HUES64 (cell line): ENCODE results near the gene SLC10A1.

Experiments used
- H3K27ac ChIP-seq: 2 replicates; pipeline ENCODE4 v1.7.0; 2013; ENCODE audit warnings: low read depth, low read length, inconsistent platforms
- H3K27me3 ChIP-seq: 2 replicates; pipeline ENCODE4 v1.6.1; 2013; ENCODE audit warnings: mild to moderate bottlenecking, low read length; ENCODE audit not compliant: insufficient read depth
- H3K36me3 ChIP-seq: 2 replicates; pipeline ENCODE4 v1.6.1; 2013; ENCODE audit warnings: mild to moderate bottlenecking, low read length; ENCODE audit not compliant: insufficient read depth
- H3K4me1 ChIP-seq: 2 replicates; pipeline ENCODE4 v1.6.1; 2013; ENCODE audit warnings: mild to moderate bottlenecking, low read length, moderate library complexity; ENCODE audit not compliant: insufficient read depth
- H3K4me3 ChIP-seq: 2 replicates; pipeline ENCODE4 v1.5.1; 2013; ENCODE audit warnings: mild to moderate bottlenecking, low read length, moderate library complexity
- H3K9ac ChIP-seq: 2 replicates; pipeline ENCODE4 v1.6.1; 2013; ENCODE audit warnings: mild to moderate bottlenecking, low read depth, low read length
- H3K9me3 ChIP-seq: 2 replicates; pipeline ENCODE4 v1.6.1; 2013; ENCODE audit warnings: low read depth, low read length; ENCODE audit not compliant: insufficient read depth
- WGBS: fragments of 150-250, 120-280 bp; methylation state at CpG from one replicate; pipeline ENCODE4 v1.1.7; 2013; ENCODE audit warnings: missing lambda C conversion rate; 5-methylcytosine and 5-hydroxymethylcytosine counted together

SLC10A1 gene

DNA sequence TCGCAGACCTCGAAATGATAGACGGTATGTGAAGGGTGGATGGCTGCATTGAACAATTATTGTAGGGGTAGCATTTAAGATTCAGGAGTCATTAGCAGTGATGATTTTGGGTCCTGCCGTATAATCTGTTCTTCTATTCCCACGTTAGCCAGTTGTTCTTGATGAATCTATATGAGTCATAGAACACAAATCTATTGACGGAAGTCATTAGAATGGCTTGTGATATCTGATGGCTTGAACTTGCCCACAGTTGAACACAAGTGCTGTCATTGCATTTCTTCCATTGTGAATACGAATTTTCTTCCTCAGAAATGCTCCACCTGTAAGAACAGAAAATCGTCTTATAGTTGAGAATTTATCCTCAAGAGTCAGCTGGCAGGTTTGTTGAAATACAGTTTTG lies 28.2 kb downstream of the SLC10A1 start:
- H3K27ac ChIP-seq, result no peak overlapping the region
- peaks cover 62% of the 10 kb centered on the region for H3K36me3 ChIP-seq
- H3K4me3 ChIP-seq, result peak overlapping the region; percentile 99; the same call in 1 of the 2 replicates
- H3K9me3 ChIP-seq, result no peaks in the 10 kb centered on the region
- 96% methylated on average over 8 of the region's 8 CpGs for WGBS
- H3K4me1 ChIP-seq, result peaks cover 9% of the 10 kb centered on the region; the same call in 1 of the 2 replicates
- H3K9ac ChIP-seq, result no peak overlapping the region
- H3K27me3 ChIP-seq, result peaks cover 2% of the 10 kb centered on the region; the same call in 1 of the 2 replicates

DNA sequence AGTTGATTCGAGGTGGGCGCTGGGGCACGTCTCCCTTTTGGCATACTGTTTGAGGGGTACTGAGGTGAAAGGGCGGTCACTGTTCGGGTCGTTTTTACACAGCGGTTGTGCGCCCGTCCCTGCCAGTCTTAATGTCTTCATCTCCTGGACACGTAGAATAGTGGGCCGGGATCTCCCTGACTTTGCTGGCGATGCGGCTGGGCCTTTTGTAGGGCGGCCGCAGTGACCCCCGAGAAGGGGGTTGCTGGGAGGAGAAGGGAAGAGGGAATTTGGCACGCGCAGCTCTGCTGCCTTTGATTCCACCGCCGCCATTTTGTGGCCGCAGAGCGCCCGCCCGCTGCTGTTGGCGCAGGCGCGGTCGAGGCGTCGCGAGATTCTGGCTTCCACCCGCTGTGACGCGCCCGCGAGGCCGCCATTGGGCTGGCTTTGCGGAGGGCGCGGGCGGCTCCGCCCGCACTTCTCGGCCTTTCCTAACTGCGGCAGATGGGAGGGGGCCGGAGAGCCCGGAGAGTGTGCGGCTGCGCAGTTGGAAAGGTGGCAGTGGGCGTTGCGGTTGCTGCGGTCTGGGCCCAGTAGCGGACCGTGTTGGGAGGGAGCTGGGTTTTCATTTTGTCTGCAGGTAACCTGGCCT lies 29.6 kb downstream of the SLC10A1 start:
- Histone ChIP-seq H3K27ac (peak overlapping the region; percentile 99), H3K4me3 (peak overlapping the region; percentile 99), H3K27me3 (peaks cover 2% of the 10 kb centered on the region; the same call in 1 of the 2 replicates), H3K9me3 (no peaks in the 10 kb centered on the region), H3K36me3 (peaks cover 48% of the 10 kb centered on the region), H3K9ac (peak overlapping the region; percentile 100), H3K4me1 (peaks cover 9% of the 10 kb centered on the region; the same call in 1 of the 2 replicates)
- under 1% methylated on average over 54 of the region's 54 CpGs for WGBS

DNA sequence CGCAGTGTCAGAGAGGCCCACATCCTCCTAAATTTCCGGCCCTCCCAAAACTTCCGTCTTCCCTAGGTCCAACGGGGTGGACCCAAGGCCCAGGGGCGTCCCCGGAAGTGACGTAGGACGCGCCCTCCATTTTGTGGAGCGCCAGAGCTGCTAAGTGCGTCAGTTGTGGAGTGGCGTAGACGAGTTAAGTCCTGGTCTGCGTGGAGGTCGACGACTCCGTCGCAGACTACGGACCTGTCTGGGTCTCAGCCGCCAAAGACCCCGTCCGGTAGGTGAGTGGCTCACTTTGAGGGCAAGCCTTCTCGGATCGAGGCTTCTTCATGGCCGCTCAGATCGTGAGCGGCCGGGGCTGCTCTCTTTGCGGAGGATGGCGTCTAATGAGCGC lies 30.1 kb downstream of the SLC10A1 start, which contains the start of gene SRSF5:
TSS of gene SRSF5 (plus strand) at position 159 of the 385 bp plus-strand sequence. CDS start 1,015 bp downstream, outside the sequence.
- Histone ChIP-seq H3K27me3 (peaks cover 2% of the 10 kb centered on the region; the same call in 1 of the 2 replicates), H3K36me3 (peaks cover 43% of the 10 kb centered on the region), H3K4me1 (peaks cover 9% of the 10 kb centered on the region; the same call in 1 of the 2 replicates), H3K27ac (peak within 1 kb of the TSS; percentile 99), H3K9ac (peak within 1 kb of the TSS; percentile 100), H3K9me3 (no peaks in the 10 kb centered on the region), H3K4me3 (peak within 1 kb of the TSS; percentile 99)
- WGBS, result under 1% methylated on average over 31 of the region's 31 CpGs

DNA sequence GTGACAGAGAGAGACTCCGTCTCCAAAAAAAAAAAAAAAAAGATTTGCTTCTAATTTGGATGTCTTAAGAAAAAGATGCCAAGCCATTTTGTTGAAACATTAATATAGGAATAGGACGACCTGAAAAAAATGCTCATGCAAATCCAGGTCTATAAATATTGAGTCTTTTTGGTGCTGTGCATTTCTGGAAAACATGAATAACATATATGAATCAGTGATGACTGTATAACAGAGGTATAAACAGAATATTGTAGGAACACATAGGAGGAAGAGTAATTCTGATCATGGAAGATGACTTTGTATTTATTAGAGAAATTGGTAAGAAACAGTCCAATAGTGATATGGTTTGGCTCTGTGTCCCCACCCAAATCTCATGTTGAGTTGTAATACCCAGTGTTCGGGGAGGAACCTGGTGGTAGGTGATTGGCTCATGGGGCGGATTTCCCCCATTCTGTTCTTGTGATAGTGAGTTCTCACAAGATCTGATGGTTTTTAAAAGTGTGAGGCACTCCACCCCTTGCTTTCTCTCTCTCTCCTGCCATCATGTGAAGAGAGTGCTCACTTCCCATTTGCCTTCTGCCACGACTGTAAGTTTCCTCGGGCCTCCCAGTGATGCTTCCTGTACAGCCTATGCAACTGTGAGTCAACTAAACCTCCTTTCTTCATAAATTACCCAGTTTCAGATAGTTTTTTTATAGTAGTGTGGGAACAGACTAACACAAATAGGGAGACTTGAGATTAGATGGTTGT lies 33.1 kb downstream of the SLC10A1 start:
- Histone ChIP-seq H3K9ac (no peak overlapping the region), H3K27ac (no peak overlapping the region), H3K9me3 (no peaks in the 10 kb centered on the region), H3K36me3 (peaks cover 13% of the 10 kb centered on the region), H3K4me1 (peaks cover 9% of the 10 kb centered on the region; the same call in 1 of the 2 replicates), H3K27me3 (peaks cover 2% of the 10 kb centered on the region; the same call in 1 of the 2 replicates), H3K4me3 (no peak overlapping the region)
- WGBS, result 93% methylated on average over 6 of the region's 6 CpGs

DNA sequence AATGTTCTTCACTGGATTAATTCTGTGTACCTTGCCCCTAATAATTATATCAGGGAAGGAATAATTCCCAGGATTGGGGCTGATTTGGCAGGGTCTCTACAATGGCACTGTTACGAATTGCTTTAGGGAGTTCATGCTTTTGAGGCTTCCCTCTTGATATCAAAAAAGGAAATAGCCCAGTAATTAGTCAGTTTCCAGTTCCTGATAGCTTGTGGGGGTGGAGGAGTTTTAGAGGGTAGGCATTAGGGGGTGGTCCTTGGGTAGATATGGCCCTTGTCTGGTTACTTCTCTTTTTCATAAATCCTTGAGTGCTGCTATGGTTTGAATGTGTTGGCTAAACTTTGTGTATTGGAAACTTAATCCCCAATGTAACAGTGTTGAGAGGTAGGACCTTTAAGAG lies 36.2 kb downstream of the SLC10A1 start:
- 83% methylated on average over 1 of the region's 1 CpG for WGBS
- H3K27me3 ChIP-seq, result peaks cover 2% of the 10 kb centered on the region; the same call in 1 of the 2 replicates
- H3K9me3 ChIP-seq, result no peaks in the 10 kb centered on the region
- H3K27ac ChIP-seq, result no peak overlapping the region
- no peak overlapping the region for H3K4me3 ChIP-seq
- no peaks in the 10 kb centered on the region for H3K4me1 ChIP-seq
- H3K9ac ChIP-seq, result no peak overlapping the region
- H3K36me3 ChIP-seq, result no peaks in the 10 kb centered on the region

DNA sequence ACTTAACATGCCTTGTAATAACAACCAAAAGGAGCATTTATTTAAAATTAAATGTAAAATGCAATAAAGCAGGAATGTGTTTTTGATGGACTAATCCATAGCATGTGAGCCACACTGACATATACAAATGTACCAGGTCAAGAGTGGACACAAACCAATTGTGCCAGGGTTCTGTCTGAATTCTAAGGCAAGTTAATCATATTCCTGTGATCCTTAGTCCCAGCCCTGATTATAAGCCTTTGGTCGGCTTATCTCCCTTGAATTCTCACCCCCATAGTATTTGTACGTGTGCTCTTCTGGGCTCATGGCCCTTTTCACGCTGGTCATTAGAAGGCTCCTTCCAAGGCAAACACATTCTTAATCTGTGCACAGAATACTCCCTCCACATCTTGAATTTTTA lies 40.7 kb downstream of the SLC10A1 start:
- Histone ChIP-seq H3K4me3 (no peak overlapping the region), H3K36me3 (no peaks in the 10 kb centered on the region), H3K27ac (no peak overlapping the region), H3K4me1 (no peaks in the 10 kb centered on the region), H3K9me3 (no peaks in the 10 kb centered on the region), H3K27me3 (no peaks in the 10 kb centered on the region), H3K9ac (no peak overlapping the region)
- WGBS, result 62% methylated on average over 3 of the region's 3 CpGs

DNA sequence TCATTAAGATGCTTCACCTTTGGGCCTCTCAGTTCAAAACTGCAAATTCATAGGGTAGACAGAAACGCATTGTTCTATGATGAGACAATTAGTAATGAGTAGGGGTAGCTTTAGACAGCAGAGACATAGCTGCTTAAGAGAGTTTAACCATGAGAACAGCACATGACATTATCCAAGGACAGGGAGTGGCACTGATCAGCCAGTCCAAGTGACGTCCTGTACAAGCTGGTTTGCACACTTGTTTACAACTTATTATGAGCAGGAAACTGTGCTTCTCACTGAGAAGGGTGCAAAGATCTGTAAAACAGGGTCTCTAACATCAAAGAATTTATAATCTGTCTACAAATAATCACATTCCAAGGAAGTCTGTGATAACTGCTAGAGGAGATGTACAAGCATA lies 41.3 kb downstream of the SLC10A1 start:
- WGBS, result 87% methylated on average over 2 of the region's 2 CpGs
- Histone ChIP-seq H3K4me1 (no peaks in the 10 kb centered on the region), H3K27ac (no peak overlapping the region), H3K27me3 (no peaks in the 10 kb centered on the region), H3K9ac (no peak overlapping the region), H3K4me3 (no peak overlapping the region), H3K36me3 (no peaks in the 10 kb centered on the region), H3K9me3 (no peaks in the 10 kb centered on the region)

DNA sequence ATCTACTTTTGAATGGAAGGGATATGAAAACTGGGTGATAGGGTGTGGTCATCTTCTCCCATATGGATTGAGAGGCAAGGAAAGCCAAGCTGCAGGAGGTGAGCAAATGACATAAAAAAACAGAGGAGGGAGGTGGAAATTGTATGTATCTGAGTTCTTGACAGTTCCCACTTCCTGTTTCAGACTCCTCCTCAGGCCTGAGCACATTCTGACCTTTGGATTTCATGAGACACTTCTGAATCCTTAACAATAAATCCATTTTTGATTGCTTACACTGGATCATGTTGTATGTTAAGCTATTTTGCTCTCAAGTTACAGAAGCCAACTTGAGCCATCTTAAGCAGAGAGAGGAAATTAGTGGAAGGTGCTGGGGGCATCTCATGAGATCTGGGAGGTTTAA lies 41.7 kb downstream of the SLC10A1 start:
- Histone ChIP-seq H3K36me3 (no peaks in the 10 kb centered on the region), H3K27me3 (no peaks in the 10 kb centered on the region), H3K9me3 (no peaks in the 10 kb centered on the region), H3K4me1 (no peaks in the 10 kb centered on the region), H3K4me3 (no peak overlapping the region), H3K9ac (no peak overlapping the region), H3K27ac (no peak overlapping the region)

DNA sequence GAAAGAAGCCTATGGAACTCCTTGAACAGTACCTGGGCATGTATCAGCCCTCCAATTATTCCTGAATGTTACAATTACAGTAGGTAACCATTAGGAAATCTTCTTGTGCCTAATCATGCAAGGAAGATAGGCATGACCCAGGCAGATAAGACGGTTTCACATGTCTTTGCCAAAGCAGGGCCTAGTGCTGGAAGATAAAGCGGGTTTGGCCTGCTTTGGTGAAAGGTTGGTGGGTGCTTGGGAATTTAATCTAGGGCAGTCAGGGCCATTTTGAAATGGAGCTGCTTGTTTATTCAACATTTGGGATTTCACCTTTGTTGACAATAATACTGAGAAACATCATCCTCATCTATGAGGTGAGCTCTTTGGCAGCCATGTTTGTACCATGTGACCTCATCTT lies 42.6 kb downstream of the SLC10A1 start:
- H3K27me3 ChIP-seq, result no peaks in the 10 kb centered on the region
- H3K9me3 ChIP-seq, result no peaks in the 10 kb centered on the region
- no peak overlapping the region for H3K27ac ChIP-seq
- H3K4me3 ChIP-seq, result no peak overlapping the region
- H3K36me3 ChIP-seq, result no peaks in the 10 kb centered on the region
- no peak overlapping the region for H3K9ac ChIP-seq
- no peaks in the 10 kb centered on the region for H3K4me1 ChIP-seq
- WGBS, result 93% methylated on average over 2 of the region's 2 CpGs

DNA sequence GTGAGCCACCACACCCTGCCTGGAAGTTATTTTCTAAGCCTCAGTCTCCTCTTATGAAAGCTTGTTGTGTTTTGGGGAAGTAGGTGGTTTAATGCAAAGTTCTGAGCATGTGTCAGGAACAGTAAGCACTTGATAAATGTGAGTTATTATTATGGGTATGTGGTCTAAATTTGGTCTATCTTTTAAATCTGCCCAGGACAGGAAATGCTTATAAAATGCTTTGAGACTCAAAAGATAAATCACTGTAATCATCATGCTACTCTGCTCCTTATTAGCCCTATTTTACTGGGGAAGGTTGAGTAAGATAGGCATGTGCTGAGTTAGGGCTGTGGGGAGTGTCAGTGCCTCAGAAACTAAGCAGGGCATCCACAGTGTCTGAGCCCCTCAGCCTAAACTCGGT lies 43.2 kb downstream of the SLC10A1 start:
- WGBS, result 89% methylated on average over 1 of the region's 1 CpG
- Histone ChIP-seq H3K27ac (no peak overlapping the region), H3K4me3 (no peak overlapping the region), H3K9me3 (no peaks in the 10 kb centered on the region), H3K9ac (no peak overlapping the region), H3K27me3 (no peaks in the 10 kb centered on the region), H3K4me1 (no peaks in the 10 kb centered on the region), H3K36me3 (no peaks in the 10 kb centered on the region)

DNA sequence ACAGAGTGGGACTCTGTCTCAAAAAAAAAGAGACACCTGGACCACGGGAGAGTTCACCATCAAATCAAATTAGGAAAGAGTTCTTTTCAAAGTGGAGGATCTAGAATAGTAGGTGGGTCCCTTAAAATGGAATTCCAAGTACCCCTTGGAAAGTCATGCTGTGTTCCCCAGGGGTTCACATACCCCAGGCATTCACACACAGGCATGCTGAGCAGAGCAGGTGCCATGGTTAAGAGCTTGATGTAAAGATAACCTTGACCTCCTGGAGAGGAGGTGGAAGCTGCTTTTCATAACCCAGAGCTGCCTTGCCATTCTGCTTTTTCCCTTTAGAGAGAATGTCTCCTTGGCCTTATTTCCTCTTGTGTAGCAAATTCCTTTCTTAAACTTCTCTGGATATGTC lies 44.3 kb downstream of the SLC10A1 start:
- Histone ChIP-seq H3K27ac (no peak overlapping the region), H3K4me1 (no peaks in the 10 kb centered on the region), H3K4me3 (no peak overlapping the region), H3K9ac (no peak overlapping the region), H3K9me3 (no peaks in the 10 kb centered on the region), H3K36me3 (no peaks in the 10 kb centered on the region), H3K27me3 (no peaks in the 10 kb centered on the region)
- 50% methylated on average over 1 of the region's 1 CpG for WGBS
